CD4-positive, alpha-beta T cell treated with Interleukin-12 subunit alpha and Interleukin-12 subunit beta, for 1 hour (primary cell): ENCODE results near the gene CR1.
"Not testable (repeated sequence)": the region's sequence is repeated elsewhere in the genome, so short reads cannot be mapped to it uniquely, and the experiment has no call there.

Source experiments
- DNase-seq: peaks from one replicate; pipeline ENCODE4 v3.0.0-alpha.2; 2020

The CR1 gene

DNA sequence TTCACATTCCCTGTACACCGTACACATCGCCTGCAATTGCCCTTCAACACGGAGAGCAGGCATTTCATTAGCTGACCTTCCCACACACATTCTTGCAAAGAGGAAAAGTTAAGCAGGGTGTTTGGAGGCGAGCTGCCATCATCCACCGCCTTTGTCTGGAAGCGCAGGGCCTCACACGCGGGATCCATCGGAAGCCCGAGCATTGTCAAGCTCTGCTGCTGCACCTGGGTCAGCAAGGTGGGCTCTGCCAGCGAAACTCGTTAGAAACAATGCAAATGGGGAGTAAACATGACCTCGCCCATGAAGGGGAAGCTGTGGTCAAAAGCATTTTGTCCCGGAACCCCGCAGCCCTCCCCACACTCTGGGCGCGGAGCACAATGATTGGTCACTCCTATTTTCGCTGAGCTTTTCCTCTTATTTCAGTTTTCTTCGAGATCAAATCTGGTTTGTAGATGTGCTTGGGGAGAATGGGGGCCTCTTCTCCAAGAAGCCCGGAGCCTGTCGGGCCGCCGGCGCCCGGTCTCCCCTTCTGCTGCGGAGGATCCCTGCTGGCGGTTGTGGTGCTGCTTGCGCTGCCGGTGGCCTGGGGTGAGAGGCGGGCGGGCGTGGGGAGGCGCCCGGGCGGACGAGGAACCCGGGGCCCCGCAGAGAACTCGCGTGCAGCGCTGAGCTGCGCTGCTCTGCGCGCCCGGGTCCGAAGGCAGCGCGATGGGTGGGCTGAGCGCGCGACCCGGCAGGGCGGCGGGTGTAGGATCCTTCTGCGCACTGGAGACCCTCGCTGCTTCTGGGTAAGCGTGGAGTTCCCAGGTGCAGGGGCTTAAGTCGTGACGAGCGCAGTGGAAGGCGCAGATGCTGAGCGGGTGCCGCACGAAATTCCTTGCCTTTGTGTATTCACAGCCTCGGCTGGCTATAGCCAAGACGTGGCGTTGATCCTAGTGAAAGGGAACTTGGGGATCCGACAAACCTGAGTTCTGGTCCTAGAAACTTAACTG, at the start of gene CR1:
TSS of gene CR1 (plus strand) at position 357 of the 992 bp plus-strand sequence. CDS start at position 468, 111 bp downstream.
- DNase-seq, result peak; percentile 35

DNA sequence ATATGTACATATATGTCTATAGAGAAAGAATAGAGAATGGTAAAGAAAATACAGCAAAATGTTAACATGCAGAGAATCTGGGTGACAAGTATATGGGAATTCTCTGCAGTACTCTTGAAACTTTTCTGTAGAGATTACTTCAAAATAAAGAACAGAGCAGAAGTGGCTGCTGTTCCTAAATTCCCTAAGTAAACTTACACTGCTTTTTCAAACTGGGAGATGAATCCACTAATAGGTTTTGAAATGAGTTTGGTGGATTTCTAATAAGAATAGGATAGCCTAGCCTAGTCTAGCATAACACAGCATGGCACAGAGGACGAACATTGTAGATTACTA, 42.3 kb upstream of the CR1 start:
- DNase-seq, result no peak

DNA sequence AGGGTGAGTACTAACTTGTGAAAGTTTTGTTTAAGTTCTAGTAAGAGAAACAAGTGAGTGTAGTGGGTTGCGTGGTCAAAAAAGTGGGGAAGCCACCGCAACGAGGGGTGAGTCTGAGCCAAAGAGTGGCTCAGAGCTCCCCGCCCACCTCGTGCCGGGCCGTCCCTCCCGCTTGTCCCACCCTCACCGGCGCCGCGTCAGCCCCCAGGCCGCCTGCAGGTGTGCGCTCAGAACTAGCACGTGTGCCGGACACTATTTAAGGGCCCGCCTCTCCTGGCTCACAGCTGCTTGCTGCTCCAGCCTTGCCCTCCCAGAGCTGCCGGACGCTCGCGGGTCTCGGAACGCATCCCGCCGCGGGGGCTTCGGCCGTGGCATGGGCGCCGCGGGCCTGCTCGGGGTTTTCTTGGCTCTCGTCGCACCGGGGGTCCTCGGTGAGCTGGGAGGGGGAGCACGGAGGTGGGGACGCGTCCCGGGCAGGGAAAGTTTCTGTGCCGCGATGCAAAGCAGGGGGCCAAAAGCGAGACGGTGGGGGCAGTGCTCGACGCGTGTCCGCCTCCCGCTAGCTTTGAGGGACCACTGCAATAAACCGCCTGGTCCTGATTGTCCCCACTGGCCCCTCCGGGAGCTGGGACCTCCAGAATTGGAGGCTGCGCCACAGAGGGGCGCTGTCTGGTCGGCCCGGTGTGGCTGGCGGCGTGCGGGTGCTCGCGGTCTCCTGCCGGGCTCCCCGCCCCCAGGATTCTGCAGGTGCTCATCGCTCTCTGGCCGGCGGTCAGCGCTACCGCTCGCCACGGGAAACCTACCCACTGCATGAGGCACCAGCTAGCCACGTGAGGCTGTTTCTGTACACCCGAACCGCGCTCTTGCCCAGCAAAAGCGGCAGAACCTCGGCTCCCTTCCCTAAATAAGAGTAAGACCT, 41.7 kb upstream of the CR1 start, which contains the start of gene CR2:
TSS of gene CR2 (plus strand) at position 283 of the 919 bp plus-strand sequence. CDS start at position 374, 91 bp downstream.
- peak; percentile 43 for DNase-seq

DNA sequence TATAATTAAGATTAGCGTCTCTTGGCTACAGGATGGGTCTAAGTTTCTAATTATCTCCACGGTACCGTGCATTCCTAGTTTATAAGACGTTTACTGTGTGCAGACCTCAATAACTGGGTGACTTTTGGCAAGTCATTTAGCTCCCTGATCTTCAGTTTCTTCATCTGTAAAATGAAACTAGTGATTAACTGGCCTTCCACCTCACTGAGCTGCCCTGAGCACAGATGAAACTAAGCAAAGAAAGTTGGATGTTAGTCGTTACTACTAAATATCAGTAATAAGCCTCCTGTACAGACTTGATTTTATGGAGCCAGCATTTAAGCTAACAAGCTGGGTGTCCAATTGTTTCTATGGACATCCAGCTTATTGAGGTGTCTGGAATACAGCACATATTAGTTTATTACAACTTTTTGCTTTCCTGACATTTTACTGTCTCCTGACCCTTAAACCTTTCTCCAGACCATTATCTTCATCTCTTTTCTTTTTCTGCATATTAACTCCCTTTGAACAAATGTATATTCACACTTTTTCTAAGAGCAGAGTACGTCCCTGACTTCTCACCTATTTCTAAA, 40.7 kb upstream of the CR1 start:
- no peak for DNase-seq

DNA sequence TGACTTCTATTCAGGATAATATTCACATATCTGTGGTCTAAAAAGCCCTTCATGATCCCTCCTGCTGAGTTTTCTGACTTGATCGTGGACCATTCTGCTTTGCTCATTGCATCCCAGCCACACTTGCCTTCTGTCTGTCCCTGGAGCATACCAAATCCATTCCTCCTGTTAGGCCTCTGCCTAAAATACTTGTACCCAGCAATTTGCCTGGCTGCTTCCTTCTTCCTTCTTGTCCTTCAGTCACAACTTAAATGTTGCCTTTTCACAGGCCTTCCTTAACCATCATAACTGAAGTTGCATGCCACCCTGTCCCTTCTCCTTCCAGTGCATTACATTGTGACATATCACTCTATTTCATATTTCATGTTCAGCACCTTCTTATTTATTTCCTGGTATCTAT, 37.5 kb upstream of the CR1 start:
- no peak for DNase-seq

DNA sequence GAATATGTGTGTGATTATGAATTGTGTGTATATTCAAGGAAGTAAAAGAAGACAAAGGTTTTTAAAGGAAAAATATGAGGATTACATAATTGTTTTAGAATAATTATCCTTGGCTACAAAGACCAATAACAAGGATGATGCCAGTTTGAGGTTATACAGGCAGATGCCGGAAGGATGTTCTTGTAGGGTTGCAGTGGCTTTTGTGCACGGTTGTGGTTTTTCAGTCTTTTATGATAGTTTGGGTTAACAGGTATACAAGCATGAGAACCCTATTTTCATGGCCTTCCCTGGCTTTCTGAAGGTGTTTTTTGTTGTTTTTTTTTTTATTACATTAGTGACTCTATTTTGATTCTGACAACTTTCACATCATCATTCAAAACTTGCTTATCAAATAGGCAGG, 36.9 kb upstream of the CR1 start:
- peak; percentile 65 for DNase-seq

DNA sequence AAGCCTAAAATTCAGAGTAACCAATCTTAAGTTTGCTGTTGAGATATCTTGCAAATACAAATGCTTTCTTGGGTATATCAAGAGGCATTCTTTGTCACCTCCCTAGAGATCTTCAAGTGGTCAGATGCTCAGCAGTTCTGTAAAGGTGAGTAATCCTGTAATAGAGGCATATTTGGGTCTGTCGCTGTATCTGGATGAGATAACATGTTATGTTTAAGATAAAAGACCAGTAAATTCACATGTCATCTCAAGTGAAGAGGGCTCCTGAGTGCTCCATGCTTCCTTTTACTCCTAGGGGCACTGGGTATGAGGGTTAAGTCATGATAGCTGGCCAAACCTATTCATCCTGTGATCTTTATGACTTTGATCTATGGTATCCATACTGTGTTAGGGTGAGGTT, 34.3 kb upstream of the CR1 start:
- DNase-seq, result no peak

DNA sequence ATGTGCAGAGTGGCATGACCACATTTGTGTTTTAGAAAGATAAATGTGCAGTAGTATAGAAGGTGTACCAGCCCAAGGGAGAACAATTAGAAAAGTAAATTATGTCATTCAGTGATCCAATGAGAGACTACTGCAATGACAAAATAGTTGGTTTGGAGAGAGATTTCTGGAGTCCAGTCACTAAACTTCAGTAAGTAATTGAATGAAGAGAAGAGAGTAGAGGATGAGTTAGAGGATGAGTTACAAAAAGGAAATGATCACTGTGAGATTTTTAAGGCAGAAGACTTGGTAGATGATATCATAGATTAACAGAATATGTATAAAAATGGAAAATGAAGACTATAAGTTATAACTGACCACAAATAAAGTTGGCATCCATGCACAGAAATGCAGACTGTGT, 33.4 kb upstream of the CR1 start:
- DNase-seq, result no peak

DNA sequence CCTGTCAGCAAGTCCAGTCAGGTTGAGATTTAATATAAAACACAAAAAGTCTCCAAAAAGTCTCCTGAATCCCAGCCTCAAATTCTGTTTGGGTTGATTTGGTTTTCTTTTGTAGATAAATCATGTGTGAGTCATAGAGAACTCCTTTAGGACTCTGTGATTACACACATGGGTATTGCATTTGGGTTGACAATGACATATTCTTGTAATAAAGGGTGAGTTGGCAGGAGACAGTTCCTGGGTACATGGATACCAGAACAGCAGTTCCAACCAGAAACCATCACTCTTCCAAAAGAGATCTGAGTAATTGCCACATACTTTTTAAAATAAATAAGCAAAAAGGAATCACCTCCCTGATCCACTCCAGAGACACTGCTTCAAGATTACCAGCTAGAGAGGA, 32.9 kb upstream of the CR1 start:
- DNase-seq, result no peak

DNA sequence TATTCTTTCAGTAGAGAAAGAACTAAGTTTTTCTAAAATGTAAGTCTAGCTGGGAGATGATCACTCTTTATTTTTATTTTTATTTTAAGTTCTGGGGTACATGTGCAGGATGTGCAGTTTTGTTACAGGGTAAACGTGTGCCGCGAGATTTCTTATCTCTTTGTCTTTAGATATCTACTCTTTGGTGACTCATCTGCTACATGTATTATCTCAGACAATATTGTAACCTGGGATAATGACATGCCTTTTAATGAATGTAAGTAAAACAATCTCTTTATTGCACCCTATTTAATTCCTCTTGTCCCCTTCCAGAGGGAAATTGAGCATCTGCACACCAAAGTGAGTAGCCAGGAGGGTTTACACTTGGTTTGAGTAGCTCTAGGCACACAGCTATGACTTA, 32.4 kb upstream of the CR1 start:
- no peak for DNase-seq

DNA sequence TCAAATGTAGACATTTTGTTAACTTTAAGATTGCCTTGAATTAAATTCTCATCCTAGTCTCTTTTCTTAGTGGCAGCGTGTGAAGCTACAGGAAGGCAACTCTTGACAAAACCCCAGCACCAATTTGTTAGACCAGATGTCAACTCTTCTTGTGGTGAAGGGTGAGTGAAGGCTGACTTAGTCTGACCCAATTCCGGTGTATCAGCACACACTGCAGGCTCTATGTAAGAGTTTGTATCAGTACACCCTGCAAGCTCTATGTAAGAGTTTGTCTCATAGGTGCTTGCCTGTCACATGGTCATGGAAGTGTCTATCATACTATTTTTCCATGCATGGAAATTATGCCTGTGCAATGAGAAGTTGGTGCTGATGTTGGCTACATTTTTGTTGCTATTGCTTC, 25.0 kb upstream of the CR1 start:
- peak; percentile 19 for DNase-seq

DNA sequence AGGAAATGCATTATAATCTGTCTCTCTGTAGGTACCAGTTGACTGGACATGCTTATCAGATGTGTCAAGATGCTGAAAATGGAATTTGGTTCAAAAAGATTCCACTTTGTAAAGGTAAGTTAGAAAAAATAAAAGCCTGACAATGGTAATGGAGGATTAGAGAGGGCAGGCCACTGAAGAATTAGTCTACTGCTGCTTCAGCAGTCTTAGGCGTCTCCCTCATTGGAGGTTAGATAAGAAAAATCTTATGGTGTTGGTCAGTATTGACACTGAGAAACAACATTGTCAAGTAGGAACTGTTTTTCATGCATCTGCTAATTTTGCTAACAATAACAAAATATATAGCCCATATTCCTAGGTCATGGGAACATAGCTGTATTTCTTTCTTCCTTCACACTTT, 21.7 kb upstream of the CR1 start:
- no peak for DNase-seq

DNA sequence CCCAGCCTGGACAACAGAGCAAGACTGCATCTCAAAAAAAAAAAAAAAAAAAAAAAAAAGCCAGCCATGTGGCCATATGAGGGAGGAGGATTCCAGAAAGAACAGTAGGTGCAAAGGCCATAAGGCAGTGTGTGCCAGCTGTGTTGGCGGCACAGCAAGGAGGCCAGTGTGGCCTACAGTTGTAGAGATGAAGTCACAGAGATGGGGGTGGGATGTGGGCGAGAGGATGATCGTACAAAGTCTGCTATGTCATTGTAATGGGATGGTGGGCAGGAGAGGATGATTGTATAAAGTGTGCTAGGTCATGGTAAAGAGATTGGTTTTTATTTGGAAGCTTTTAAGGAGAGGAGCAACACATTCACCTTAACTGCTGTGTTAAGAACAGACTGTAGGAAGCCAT, 9.8 kb upstream of the CR1 start:
- DNase-seq, result no peak

DNA sequence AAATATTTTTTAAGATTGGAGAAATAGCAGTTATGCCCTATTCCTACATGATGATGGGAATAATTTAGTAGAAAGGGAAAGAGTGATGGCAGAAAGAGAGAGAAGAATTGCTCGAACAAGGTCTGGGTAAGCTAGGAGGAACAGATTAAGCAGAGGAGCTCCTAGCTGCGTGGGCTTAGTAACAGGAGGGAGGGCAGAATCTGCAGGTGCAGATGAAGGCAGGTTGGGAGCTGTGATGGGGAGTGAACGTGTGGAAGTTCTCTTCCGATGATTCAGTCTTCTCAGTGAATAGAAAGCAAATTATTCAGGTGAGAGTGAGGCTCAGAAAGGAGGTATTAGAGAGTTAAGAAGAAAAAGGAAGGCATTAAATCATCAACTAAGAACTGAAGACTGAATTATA, 8.3 kb upstream of the CR1 start:
- DNase-seq, result no peak

DNA sequence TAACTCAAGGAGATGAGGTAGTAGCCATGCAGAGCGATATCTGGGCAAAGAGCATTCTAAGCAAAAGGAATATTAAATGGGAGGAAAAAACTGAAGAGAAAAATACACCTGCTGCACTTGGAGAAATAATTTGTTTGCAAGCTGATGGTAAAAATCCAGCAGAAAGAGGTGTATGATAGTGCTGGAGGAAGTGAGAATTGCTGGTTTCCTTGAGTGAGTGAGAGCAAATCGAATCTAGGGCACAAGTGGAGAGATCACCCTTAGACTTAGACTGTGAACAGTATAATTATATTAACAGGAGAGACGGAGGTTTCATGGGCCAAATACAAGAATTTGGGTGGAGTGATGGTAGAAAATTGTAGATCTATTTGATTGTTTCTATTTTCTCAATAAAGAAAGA, 2.7 kb upstream of the CR1 start:
- no peak for DNase-seq

DNA sequence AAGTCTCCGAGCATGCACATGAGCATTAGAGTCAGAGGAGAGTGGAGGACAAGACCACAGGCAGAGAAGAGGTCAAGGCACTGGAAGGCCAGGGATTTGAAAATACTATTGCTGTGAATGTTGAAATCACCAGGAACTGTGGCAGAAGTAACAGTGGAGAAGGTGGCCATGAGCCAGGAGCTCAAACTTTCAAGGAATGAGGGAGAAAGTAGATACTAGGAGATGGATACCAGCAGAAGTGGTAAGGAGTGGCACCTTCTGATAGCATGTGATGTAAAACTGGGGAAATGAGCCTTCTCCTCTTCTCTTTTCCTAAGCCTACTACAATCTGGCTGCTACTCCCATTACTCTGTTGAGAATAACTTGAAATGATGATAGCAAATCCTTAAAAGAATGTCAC, 1.8 kb upstream of the CR1 start:
- DNase-seq, result no peak

DNA sequence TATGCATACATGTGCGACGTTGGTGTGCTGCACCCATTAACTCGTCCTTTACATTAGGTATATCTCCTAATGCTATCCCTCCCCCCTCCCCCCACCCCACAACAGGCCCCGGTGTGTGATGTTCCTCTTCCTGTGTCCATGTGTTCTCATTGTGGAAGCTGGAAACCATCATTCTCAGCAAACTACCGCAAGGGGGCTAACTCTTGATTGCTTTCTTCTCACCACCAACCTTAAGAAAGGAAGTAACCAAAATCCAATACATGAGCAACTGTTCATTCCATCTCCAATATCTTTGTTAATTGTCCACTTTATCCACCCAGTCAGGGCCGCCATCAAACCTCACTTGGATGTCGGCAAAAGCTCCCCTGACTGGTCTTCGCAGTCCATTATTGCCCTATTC, 676 bp upstream of the CR1 start:
- DNase-seq, result not testable (repeated sequence)

DNA sequence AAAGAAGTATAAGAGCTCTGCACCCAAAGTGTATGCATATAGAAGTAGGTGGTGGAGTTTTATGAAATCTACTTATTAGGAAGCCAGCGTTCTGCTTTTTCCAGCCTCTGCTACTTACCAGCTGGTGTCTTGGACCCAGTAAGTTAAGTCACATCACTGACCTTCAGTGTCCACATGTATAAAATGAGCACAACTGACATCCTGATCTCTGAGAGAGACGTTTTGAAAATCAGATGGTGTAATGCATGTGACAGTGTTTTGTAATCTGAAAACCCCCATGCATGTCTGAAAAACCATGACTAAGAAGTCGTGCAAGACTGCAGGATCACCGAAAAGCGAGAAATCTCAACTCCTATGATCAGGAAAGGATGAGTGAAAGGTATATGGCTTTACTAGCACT, 2.0 kb downstream of the CR1 start:
- DNase-seq, result no peak

DNA sequence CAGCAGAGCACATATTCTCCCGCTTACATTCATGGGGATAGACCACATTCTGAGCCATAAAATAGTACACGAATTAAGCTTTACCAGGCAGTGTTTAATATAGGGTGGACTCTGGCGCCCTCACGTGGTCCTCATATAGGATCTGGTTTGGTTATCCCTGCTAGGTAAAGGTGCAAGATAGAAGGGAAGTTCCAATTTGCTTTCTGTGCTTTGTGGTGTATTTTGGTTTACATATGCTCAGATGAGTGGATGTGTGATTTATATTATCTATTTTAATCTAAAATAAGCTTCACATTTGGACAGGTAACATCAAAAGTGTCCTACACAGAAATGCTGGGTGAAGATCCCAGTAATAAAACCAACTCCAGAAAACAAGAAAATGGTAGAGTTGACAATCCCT, 3.6 kb downstream of the CR1 start:
- DNase-seq, result peak; percentile 67

DNA sequence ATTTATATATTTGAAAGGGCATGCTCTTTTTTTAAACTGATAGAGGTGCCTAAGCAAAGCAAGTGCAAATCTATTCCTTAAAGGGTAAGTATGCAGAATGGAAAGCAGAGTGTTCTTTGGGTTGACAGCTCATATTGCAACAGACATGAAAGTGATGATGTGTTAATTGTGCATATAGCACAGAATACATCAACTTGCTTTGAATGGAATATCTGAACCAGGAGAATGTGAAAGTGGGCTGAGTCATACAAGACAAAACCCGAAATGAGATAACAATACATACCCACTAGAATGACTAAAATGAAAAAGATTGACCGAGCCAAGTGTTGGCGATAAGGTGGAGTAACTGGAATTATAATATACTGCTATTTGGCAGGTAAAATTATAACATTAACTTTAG, 4.3 kb downstream of the CR1 start:
- no peak for DNase-seq

DNA sequence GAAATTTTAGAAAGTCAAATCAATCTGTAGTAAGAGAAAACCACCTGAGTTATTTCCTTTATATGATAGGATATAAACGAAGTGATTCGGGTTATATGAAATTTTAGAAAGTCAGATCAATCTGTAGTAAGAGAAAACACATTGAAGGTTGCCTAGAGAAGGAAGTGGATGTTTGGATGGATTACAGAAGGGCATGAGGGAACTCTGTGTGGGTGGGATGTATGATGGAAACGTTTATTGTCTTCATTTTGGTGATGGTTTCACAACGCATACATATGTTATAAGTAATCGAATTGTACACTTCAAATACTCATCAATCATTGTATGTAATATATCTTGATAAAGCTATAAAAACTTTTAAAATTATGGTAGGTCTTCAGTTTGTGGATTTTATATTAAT, 5.1 kb downstream of the CR1 start:
- DNase-seq, result no peak

DNA sequence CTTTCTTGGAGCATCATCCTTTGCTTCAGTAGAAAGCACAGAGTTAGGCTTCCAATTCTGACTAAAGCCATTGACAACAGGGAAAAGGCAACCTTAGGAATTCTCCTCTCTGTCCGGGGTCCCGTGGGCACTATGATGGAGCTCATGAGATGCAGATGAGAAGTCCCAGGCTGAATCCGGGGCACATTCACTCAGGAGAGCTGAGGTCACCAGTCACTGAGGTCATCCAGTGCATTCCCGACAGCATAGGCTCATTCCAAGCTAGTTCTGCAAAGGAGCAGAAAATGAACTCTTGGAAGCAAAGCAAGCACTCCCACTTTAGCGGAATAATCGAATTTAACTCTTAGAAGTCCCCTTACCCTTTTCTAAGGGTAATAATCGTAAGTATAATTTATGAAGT, 6.8 kb downstream of the CR1 start:
- DNase-seq, result no peak

DNA sequence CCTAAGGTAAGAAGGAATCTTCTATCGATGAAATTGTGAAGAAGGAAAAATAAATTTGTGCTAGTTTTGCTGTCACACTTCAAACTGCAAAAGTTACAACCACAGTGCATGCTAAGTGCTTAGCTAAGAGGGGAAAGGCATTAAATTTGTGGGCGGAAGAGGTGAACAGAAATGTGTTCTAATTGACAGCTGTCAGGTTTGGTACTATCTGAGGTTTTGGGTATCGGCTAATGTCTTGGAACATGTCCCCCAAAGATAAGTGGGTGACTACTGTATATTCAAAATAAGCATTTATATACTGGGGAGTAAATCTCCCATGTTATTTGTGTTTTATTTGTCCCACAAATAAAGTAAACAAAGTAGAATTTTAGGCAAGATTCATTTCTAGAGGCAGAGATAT, 8.0 kb downstream of the CR1 start:
- DNase-seq, result no peak

DNA sequence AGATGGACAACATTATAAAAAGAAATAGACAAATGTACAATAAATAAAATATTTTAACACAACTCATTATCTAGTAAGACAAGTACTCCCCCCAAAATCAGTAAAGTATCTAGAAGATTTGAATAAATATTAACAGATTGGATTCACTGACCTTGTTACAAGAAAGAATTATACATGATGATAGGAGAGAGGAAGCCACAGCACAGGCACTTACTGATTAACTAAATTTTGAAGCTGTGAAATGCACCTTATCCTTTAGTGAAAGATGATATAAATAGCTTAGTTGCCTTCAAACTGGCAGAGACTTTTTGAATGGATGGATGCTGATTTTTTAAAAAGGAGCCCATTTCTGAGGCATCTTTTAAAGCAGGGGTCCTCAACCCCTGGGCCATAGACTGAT, 8.5 kb downstream of the CR1 start:
- DNase-seq, result no peak
